ENCODE measurements around the gene PTPRQ.
"Not testable (repeated sequence)": the region's sequence is repeated elsewhere in the genome, so short reads cannot be mapped to it uniquely, and the experiment has no call there.

Gene PTPRQ

DNA sequence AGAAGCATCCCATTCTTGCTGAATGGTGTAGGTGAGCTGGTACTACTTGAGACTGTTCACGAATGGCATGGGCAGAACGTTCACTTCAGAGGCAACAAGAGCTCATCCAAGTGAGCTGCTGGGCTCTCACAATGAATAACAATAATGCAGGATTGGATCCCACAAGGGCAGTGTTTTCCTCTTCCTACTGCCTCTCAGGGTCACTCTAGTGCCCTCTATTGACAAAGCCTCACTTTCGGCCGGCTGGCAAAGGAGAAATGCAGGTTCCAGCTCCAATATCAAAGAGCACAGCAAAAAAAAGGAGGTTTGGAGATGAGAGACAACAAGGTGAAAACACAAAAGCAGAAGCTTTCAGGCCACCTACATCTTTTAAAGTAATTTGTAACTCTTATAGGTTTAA, 188.8 kb downstream of the PTPRQ start:
- no peaks in the 10 kb centered on the region for H3K27me3 ChIP-seq (ENCODE audit: control insufficient read depth, insufficient read depth, low read length)
- H3K9me3 ChIP-seq (ENCODE audit: control insufficient read depth, insufficient read depth, low read length) = no peaks in the 10 kb centered on the region
- no peak overlapping the region for H3K4me3 ChIP-seq (ENCODE audit: low read length)
- no CpG with 5 or more reads among the region's 4 CpGs for WGBS (ENCODE audit: insufficient coverage, insufficient read length)
- H3K36me3 ChIP-seq (ENCODE audit: control insufficient read depth, insufficient read depth, low read length) = no peaks in the 10 kb centered on the region
- peaks cover 1% of the 10 kb centered on the region; the same call in 1 of the 2 replicates for H3K4me1 ChIP-seq (ENCODE audit: control insufficient read depth, insufficient read depth, low read length)
- DNase-seq (ENCODE audit: low read depth, low spot score) = peak; percentile 55
- H3K27ac ChIP-seq (ENCODE audit: low read length) = no peak overlapping the region

DNA sequence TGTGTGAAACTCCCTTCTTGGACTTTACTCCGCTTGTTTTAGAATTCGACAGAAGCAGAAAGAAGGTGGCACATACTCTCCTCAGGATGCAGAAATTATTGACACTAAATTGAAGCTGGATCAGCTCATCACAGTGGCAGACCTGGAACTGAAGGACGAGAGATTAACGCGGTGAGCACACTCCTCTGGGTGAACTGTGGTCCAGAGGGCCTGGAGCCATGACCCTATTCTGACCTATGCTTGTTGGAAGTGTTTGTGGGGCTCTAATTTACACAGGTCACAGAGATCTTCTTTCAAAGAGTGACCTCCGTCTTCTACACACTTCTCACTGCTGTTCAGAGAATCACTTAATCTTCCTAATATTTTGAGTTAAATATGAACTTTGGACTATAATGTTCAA, 190.9 kb downstream of the PTPRQ start:
- Histone ChIP-seq H3K36me3 (ENCODE audit: control insufficient read depth, insufficient read depth, low read length) (no peaks in the 10 kb centered on the region), H3K27me3 (ENCODE audit: control insufficient read depth, insufficient read depth, low read length) (no peaks in the 10 kb centered on the region), H3K27ac (ENCODE audit: low read length) (no peak overlapping the region), H3K9me3 (ENCODE audit: control insufficient read depth, insufficient read depth, low read length) (no peaks in the 10 kb centered on the region), H3K4me3 (ENCODE audit: low read length) (no peak overlapping the region), H3K4me1 (ENCODE audit: control insufficient read depth, insufficient read depth, low read length) (peaks cover 1% of the 10 kb centered on the region; the same call in 1 of the 2 replicates)
- no peak for DNase-seq (ENCODE audit: low read depth, low spot score)
- no CpG with 5 or more reads among the region's 6 CpGs for WGBS (ENCODE audit: insufficient coverage, insufficient read length)

DNA sequence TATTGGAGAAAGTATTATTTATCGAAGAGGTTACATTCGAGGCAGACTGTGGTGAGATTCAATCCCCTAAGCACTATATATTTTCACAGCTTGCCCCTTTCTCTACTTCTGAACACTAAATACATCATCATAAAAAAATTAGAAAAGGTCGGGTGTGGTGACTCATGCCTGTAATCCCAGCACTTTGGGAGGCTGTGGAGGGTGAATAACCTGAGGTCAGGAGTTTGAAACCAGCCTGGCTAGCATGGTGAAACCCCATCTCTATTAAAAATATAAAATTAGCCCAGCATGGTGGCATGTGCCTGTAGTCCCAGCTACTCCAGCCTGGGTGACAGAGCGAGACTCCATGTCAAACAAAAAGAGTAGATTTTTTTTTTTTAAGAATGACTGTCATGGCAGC, 192.8 kb downstream of the PTPRQ start:
- H3K27me3 ChIP-seq (ENCODE audit: control insufficient read depth, insufficient read depth, low read length) = no peaks in the 10 kb centered on the region
- no CpG with 5 or more reads among the region's 4 CpGs for WGBS (ENCODE audit: insufficient coverage, insufficient read length)
- H3K4me1 ChIP-seq (ENCODE audit: control insufficient read depth, insufficient read depth, low read length) = peaks cover 1% of the 10 kb centered on the region; the same call in 1 of the 2 replicates
- DNase-seq (ENCODE audit: low read depth, low spot score) = no peak
- H3K9me3 ChIP-seq (ENCODE audit: control insufficient read depth, insufficient read depth, low read length) = no peaks in the 10 kb centered on the region
- no peaks in the 10 kb centered on the region for H3K36me3 ChIP-seq (ENCODE audit: control insufficient read depth, insufficient read depth, low read length)
- H3K27ac ChIP-seq (ENCODE audit: low read length) = no peak overlapping the region
- no peak overlapping the region for H3K4me3 ChIP-seq (ENCODE audit: low read length)

DNA sequence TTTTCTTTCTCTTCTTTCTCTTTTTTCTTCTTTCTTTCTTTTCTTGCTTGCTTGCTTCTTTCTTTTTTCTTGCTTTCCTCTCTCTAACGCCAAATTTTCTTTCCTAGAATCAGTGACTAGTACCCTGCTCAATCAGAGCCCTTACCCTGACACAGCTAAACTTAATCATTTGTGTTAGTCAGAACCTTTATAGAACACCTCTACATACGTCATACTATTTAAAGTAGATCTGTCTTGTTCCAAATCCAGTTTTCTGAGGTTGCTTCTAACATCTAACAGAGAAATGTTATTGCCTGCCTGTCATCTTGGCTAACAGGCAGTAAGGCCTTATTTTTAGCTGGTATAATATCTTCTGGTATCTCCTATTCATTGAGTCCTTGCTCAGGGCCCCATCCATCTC, 197.9 kb downstream of the PTPRQ start:
- no peaks in the 10 kb centered on the region for H3K9me3 ChIP-seq (ENCODE audit: control insufficient read depth, insufficient read depth, low read length)
- H3K27ac ChIP-seq (ENCODE audit: low read length) = no peak overlapping the region
- no peaks in the 10 kb centered on the region for H3K4me1 ChIP-seq (ENCODE audit: control insufficient read depth, insufficient read depth, low read length)
- DNase-seq (ENCODE audit: low read depth, low spot score) = no peak
- H3K4me3 ChIP-seq (ENCODE audit: low read length) = no peak overlapping the region
- WGBS (ENCODE audit: insufficient coverage, insufficient read length) = no CpG with 5 or more reads among the region's 2 CpGs
- H3K27me3 ChIP-seq (ENCODE audit: control insufficient read depth, insufficient read depth, low read length) = no peaks in the 10 kb centered on the region
- H3K36me3 ChIP-seq (ENCODE audit: control insufficient read depth, insufficient read depth, low read length) = no peaks in the 10 kb centered on the region

DNA sequence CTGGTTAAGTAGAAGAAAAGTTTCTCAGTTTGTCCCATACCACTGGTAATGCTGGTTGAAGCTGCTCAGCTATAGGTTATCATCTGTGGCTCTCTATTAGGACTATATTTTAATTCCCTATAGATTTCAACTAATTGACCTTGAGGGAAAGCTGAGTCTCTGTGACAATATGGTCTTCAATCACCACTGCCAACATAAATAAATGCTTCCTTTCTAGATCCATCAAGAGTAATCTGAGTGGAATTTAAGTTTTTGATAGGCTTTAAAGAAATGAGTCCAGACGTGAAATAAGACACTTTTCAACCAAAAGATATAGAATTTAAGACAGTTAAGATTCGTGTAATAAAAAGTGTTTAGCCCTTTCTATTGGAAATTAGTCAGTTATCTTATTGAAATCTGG, 199.9 kb downstream of the PTPRQ start:
- Histone ChIP-seq H3K9me3 (ENCODE audit: control insufficient read depth, insufficient read depth, low read length) (no peaks in the 10 kb centered on the region), H3K36me3 (ENCODE audit: control insufficient read depth, insufficient read depth, low read length) (no peaks in the 10 kb centered on the region), H3K27ac (ENCODE audit: low read length) (no peak overlapping the region), H3K4me1 (ENCODE audit: control insufficient read depth, insufficient read depth, low read length) (no peaks in the 10 kb centered on the region), H3K27me3 (ENCODE audit: control insufficient read depth, insufficient read depth, low read length) (no peaks in the 10 kb centered on the region), H3K4me3 (ENCODE audit: low read length) (no peak overlapping the region)
- DNase-seq (ENCODE audit: low read depth, low spot score) = no peak
- no CpG with 5 or more reads among the region's 2 CpGs for WGBS (ENCODE audit: insufficient coverage, insufficient read length)

DNA sequence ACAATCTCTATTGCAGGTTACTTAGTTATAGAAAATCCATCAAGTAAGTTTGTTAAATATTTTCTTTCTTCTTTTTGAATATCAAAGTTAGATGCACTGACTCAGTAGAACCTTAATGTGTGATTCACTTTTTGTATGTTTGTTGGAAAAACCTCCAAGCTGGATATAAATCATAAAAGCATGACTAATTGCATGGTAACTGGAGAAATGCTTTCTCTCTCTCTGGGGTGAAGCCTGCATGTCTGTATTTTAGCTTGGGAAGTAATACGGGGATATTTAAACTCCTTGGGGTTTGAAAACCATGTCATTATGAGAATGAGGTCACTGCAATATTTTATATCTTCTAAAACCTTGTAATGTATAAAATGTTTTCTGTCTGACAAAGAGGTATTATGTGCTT, 204.8 kb downstream of the PTPRQ start:
- Histone ChIP-seq H3K9me3 (ENCODE audit: control insufficient read depth, insufficient read depth, low read length) (no peaks in the 10 kb centered on the region), H3K27ac (ENCODE audit: low read length) (no peak overlapping the region), H3K27me3 (ENCODE audit: control insufficient read depth, insufficient read depth, low read length) (no peaks in the 10 kb centered on the region), H3K4me1 (ENCODE audit: control insufficient read depth, insufficient read depth, low read length) (no peaks in the 10 kb centered on the region), H3K36me3 (ENCODE audit: control insufficient read depth, insufficient read depth, low read length) (no peaks in the 10 kb centered on the region), H3K4me3 (ENCODE audit: low read length) (no peak overlapping the region)
- no peak for DNase-seq (ENCODE audit: low read depth, low spot score)
- no CpG with 5 or more reads among the region's 1 CpG for WGBS (ENCODE audit: insufficient coverage, insufficient read length)

DNA sequence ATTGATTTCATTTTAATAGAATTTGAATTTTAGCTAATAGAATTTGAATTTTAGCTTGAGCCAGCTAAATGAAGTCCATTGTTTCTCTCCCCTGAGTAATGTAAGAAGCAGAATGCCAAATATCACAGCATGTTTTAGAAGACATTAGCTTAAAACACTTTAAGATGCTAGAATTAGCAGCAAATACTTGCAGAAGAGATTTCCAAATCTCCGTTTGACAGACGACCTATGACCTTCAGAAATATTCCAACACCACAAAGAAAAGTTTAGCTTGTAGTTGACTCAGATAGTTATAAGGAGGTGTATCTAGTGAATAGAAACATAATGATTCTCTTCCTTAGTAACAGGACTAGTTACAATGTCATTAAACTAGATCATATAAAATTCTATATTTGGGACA, 211.7 kb downstream of the PTPRQ start:
- no peak overlapping the region for H3K4me3 ChIP-seq (ENCODE audit: low read length)
- H3K36me3 ChIP-seq (ENCODE audit: control insufficient read depth, insufficient read depth, low read length) = no peaks in the 10 kb centered on the region
- whole genome bisulfite sequencing (ENCODE audit: insufficient coverage, insufficient read length) = no CpG with 5 or more reads among the region's 2 CpGs
- H3K27ac ChIP-seq (ENCODE audit: low read length) = no peak overlapping the region
- no peak for DNase-seq (ENCODE audit: low read depth, low spot score)
- H3K4me1 ChIP-seq (ENCODE audit: control insufficient read depth, insufficient read depth, low read length) = no peaks in the 10 kb centered on the region
- H3K27me3 ChIP-seq (ENCODE audit: control insufficient read depth, insufficient read depth, low read length) = no peaks in the 10 kb centered on the region
- no peaks in the 10 kb centered on the region for H3K9me3 ChIP-seq (ENCODE audit: control insufficient read depth, insufficient read depth, low read length)

DNA sequence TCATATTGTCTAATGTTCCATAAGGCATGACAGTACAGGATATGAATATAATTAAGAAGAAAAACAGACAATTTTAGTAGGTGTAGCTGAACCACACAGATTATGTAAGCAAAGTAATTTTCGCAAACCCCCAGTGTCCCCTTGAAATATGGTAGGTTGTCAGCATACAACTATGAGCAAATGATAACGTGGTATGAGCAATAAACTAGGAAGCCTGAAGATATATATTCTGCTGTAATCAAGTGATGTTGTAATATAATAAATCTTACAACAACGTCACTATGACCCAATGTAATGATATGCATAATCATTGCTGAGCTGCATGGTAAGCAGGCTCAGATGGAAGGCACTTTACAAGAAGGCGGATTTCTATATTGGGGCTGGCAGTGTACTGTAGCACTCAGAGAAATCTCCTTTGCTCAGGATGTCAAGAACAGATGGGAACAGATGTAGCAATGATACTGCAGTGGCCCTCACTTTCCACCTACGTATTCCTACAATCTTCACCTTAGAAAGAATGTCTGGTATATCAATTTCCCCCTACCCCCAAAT, 215.6 kb downstream of the PTPRQ start:
- no peak for DNase-seq (ENCODE audit: low read depth, low spot score)
- no peak overlapping the region for H3K4me3 ChIP-seq (ENCODE audit: low read length)
- no peaks in the 10 kb centered on the region for H3K36me3 ChIP-seq (ENCODE audit: control insufficient read depth, insufficient read depth, low read length)
- H3K27ac ChIP-seq (ENCODE audit: low read length) = no peak overlapping the region
- H3K9me3 ChIP-seq (ENCODE audit: control insufficient read depth, insufficient read depth, low read length) = no peaks in the 10 kb centered on the region
- H3K4me1 ChIP-seq (ENCODE audit: control insufficient read depth, insufficient read depth, low read length) = no peaks in the 10 kb centered on the region
- H3K27me3 ChIP-seq (ENCODE audit: control insufficient read depth, insufficient read depth, low read length) = no peaks in the 10 kb centered on the region
- no CpG with 5 or more reads among the region's 5 CpGs for WGBS (ENCODE audit: insufficient coverage, insufficient read length)

DNA sequence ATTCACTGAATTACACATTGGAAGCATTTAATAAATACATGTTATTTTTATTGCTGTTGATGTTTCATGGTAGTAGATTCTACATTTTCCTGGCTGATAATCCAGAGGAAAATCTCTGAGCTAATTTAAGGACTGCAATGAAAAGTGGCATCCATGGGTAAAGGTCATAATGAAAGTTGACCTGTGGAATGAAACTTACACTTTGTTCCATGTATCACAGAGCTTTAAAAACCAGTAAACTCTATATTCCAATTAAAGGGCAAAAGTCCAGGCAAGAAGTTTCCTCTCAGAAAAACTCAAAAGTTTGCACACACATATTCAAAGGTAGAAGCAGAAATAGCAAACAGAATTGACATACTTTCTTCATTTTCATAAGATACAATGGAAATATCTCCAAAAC, 218.6 kb downstream of the PTPRQ start:
- no peak for DNase-seq (ENCODE audit: low read depth, low spot score)
- no peaks in the 10 kb centered on the region for H3K4me1 ChIP-seq (ENCODE audit: control insufficient read depth, insufficient read depth, low read length)
- H3K27me3 ChIP-seq (ENCODE audit: control insufficient read depth, insufficient read depth, low read length) = no peaks in the 10 kb centered on the region
- H3K36me3 ChIP-seq (ENCODE audit: control insufficient read depth, insufficient read depth, low read length) = no peaks in the 10 kb centered on the region
- no peaks in the 10 kb centered on the region for H3K9me3 ChIP-seq (ENCODE audit: control insufficient read depth, insufficient read depth, low read length)
- H3K4me3 ChIP-seq (ENCODE audit: low read length) = no peak overlapping the region
- no peak overlapping the region for H3K27ac ChIP-seq (ENCODE audit: low read length)

DNA sequence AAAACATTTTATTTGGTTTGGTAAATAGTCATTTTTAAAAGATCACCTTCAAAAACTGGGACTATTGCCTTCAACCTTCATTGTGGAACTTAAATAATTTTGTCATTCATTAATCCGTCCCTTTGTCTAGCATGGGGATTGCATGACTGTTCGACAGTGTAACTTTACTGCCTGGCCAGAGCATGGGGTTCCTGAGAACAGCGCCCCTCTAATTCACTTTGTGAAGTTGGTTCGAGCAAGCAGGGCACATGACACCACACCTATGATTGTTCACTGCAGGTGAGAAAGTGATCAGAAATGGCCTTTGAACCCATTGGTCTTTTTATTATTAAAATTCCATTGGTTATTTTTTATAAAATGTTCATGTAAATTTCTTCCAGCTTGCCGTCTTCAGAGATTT, 226.2 kb downstream of the PTPRQ start:
- no peaks in the 10 kb centered on the region for H3K36me3 ChIP-seq (ENCODE audit: control insufficient read depth, insufficient read depth, low read length)
- H3K27me3 ChIP-seq (ENCODE audit: control insufficient read depth, insufficient read depth, low read length) = no peaks in the 10 kb centered on the region
- WGBS (ENCODE audit: insufficient coverage, insufficient read length) = no CpG with 5 or more reads among the region's 5 CpGs
- no peak for DNase-seq (ENCODE audit: low read depth, low spot score)
- H3K9me3 ChIP-seq (ENCODE audit: control insufficient read depth, insufficient read depth, low read length) = no peaks in the 10 kb centered on the region
- no peaks in the 10 kb centered on the region for H3K4me1 ChIP-seq (ENCODE audit: control insufficient read depth, insufficient read depth, low read length)
- H3K4me3 ChIP-seq (ENCODE audit: low read length) = no peak overlapping the region
- no peak overlapping the region for H3K27ac ChIP-seq (ENCODE audit: low read length)

DNA sequence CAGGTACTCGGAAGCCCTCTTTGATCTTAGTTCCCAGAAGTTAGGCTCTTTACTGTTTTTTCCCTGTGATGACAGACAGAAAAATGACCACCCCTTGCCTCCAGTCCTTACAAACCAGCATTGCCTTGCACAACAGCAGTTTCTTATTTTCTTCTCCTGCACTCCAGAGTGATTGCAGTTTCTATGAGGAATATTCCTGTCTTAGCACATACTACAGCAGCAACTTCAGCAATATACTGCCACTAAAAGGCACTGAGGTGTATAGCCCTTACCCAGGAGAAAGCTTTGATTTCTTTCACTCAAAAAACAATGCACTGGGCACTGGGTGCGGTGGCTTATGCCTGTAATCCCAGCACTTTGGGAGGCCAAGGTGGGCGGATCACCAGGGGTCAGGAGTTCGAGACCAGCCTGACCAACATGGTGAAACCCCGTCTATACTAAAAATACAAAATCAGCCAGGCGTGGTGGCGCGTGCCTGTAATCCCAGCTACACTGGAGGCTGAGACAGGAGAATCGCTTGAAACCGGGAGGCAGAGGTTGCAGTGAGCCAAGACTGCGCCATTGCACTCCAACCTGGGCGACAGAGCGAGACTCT, 232.1 kb downstream of the PTPRQ start:
- no CpG with 5 or more reads among the region's 13 CpGs for WGBS (ENCODE audit: insufficient coverage, insufficient read length)
- not testable (repeated sequence) for H3K9me3 ChIP-seq (ENCODE audit: control insufficient read depth, insufficient read depth, low read length); H3K27ac ChIP-seq (ENCODE audit: low read length); H3K4me3 ChIP-seq (ENCODE audit: low read length); H3K27me3 ChIP-seq (ENCODE audit: control insufficient read depth, insufficient read depth, low read length); H3K36me3 ChIP-seq (ENCODE audit: control insufficient read depth, insufficient read depth, low read length); DNase-seq (ENCODE audit: low read depth, low spot score); H3K4me1 ChIP-seq (ENCODE audit: control insufficient read depth, insufficient read depth, low read length)

Data from iPS DF 6.9 (cell line).